H9 (cell line): Measurements from ENCODE around the gene TTC28. TPM values are rescaled to one million over a fixed set of nuclear protein-coding genes. Genes with fewer than 3 reads are reported as not detected.
A peak's percentile ranks its signal among the peaks of the same experiment; 100 is the strongest.

ENCODE experiments used
- DNase-seq: peaks from one replicate; pipeline ENCODE4 v3.0.0-alpha.2; 2017
- H2AFZ ChIP-seq: one replicate; pipeline ENCODE4 v1.6.1; 2013; ENCODE audit warnings: mild to moderate bottlenecking, low read length, control low read depth, moderate library complexity
- H2AK5ac ChIP-seq: 2 replicates; pipeline ENCODE4 v1.6.1; 2013; ENCODE audit warnings: low read length, control low read depth, mixed read lengths; ENCODE audit not compliant: insufficient read length
- H2BK120ac ChIP-seq: one replicate; pipeline ENCODE4 v1.6.1; 2013; ENCODE audit warnings: low read depth, mild to moderate bottlenecking, low read length, control low read depth, inconsistent platforms; ENCODE audit not compliant: poor library complexity, severe bottlenecking
- H2BK12ac ChIP-seq: 2 replicates; pipeline ENCODE4 v1.6.1; 2013; ENCODE audit warnings: low read length, control low read depth, mixed read lengths, low read depth; ENCODE audit not compliant: insufficient read length
- H2BK15ac ChIP-seq: 2 replicates; pipeline ENCODE4 v1.6.1; 2013; ENCODE audit warnings: low read depth, low read length, control low read depth
- H2BK20ac ChIP-seq: one replicate; pipeline ENCODE4 v1.6.1; 2013; ENCODE audit warnings: low read depth, mild to moderate bottlenecking, low read length, control low read depth, inconsistent platforms; ENCODE audit not compliant: poor library complexity, severe bottlenecking
- H2BK5ac ChIP-seq: 2 replicates; pipeline ENCODE4 v1.6.1; 2013; ENCODE audit warnings: low read length, control low read depth, mixed read lengths; ENCODE audit not compliant: insufficient read length
- H3K14ac ChIP-seq: 2 replicates; pipeline ENCODE4 v1.6.1; 2013; ENCODE audit warnings: low read length, control low read depth; ENCODE audit not compliant: insufficient read depth
- H3K18ac ChIP-seq: 2 replicates; pipeline ENCODE4 v1.6.1; 2013; ENCODE audit warnings: low read depth, mild to moderate bottlenecking, mixed read lengths, low read length, control low read depth; ENCODE audit not compliant: insufficient read length
- H3K23ac ChIP-seq: 2 replicates; pipeline ENCODE4 v1.6.1; 2013; ENCODE audit warnings: low read length, control low read depth, mixed read lengths, low read depth; ENCODE audit not compliant: insufficient read length
- H3K23me2 ChIP-seq: 2 replicates; pipeline ENCODE4 v1.6.1; 2013; ENCODE audit warnings: low read depth, mild to moderate bottlenecking, mixed read lengths, low read length, control low read depth; ENCODE audit not compliant: insufficient read length, poor library complexity, severe bottlenecking
- H3K27ac ChIP-seq: 2 replicates; pipeline ENCODE4 v1.5.1; 2013; ENCODE audit warnings: low read length, control low read depth, mixed read lengths, low read depth; ENCODE audit not compliant: insufficient read length
- H3K27me3 ChIP-seq: 2 replicates; pipeline ENCODE4 v1.6.1; 2013; ENCODE audit warnings: low read length, control low read depth, inconsistent platforms; ENCODE audit not compliant: insufficient read depth
- H3K4ac ChIP-seq: 2 replicates; pipeline ENCODE4 v1.6.1; 2013; ENCODE audit warnings: low read depth, mild to moderate bottlenecking, control low read depth, inconsistent platforms, low read length, moderate library complexity
- H3K4me1 ChIP-seq: 2 replicates; pipeline ENCODE4 v1.6.1; 2013; ENCODE audit warnings: low read length, control low read depth, inconsistent platforms; ENCODE audit not compliant: insufficient read depth
- H3K4me2 ChIP-seq: 2 replicates; pipeline ENCODE4 v1.6.1; 2013; ENCODE audit warnings: low read length, control low read depth, mixed read lengths; ENCODE audit not compliant: insufficient read length, insufficient read depth
- H3K56ac ChIP-seq: 2 replicates; pipeline ENCODE4 v1.6.1; 2013; ENCODE audit warnings: low read depth, mild to moderate bottlenecking, mixed read lengths, low read length, control low read depth; ENCODE audit not compliant: insufficient read length
- H3K79me1 ChIP-seq: 2 replicates; pipeline ENCODE4 v1.6.1; 2013; ENCODE audit warnings: low read depth, mild to moderate bottlenecking, moderate library complexity, low read length, control low read depth, inconsistent platforms; ENCODE audit not compliant: insufficient read depth, poor library complexity, severe bottlenecking
- H3K79me2 ChIP-seq: 2 replicates; pipeline ENCODE4 v1.6.1; 2013; ENCODE audit warnings: low read length, control low read depth, inconsistent platforms; ENCODE audit not compliant: insufficient read depth
- H3K9ac ChIP-seq: 2 replicates; pipeline ENCODE4 v1.6.1; 2013; ENCODE audit warnings: low read length, control low read depth, mixed read lengths; ENCODE audit not compliant: insufficient read length; ENCODE audit errors: extremely low read depth
- H3K9me3 ChIP-seq: one replicate; pipeline ENCODE4 v1.6.1; 2013; ENCODE audit warnings: low read depth, low read length, inconsistent platforms; ENCODE audit not compliant: control insufficient read depth
- H3T11ph ChIP-seq: one replicate; pipeline ENCODE4 v1.6.1; 2013; ENCODE audit warnings: mild to moderate bottlenecking, low read length, control low read depth, inconsistent platforms
- H4K20me1 ChIP-seq: one replicate; pipeline ENCODE4 v1.6.1; 2013; ENCODE audit not compliant: control insufficient read depth, insufficient read length, insufficient read depth
- H4K5ac ChIP-seq: 2 replicates; pipeline ENCODE4 v1.6.1; 2013; ENCODE audit warnings: low read depth, mild to moderate bottlenecking, mixed read lengths, low read length, control low read depth; ENCODE audit not compliant: insufficient read length
- H4K8ac ChIP-seq: replicated peaks from 2 replicates; pipeline ENCODE4 v1.6.1; 2013; ENCODE audit warnings: low read length, control low read depth, mixed read lengths, low read depth; ENCODE audit not compliant: insufficient read length
- H4K91ac ChIP-seq: 2 replicates; pipeline ENCODE4 v1.6.1; 2013; ENCODE audit warnings: low read depth, mild to moderate bottlenecking, moderate library complexity, mixed read lengths, low read length, control low read depth; ENCODE audit not compliant: insufficient read length
- H3K27ac Mint-ChIP-seq, 3 experiments: 2 replicates in 2 of 3; 3 replicates in 1 of 3; pipeline ENCODE4 v1.8.0; 2020 to 2021; ENCODE audit warnings: mixed read lengths in 3 of 3, mild to moderate bottlenecking in 1 of 3, moderate library complexity in 1 of 3
- H3K27me3 Mint-ChIP-seq: 2 replicates; pipeline ENCODE4 v1.8.0; 2021; ENCODE audit warnings: low read depth, mild to moderate bottlenecking, moderate library complexity, mixed read lengths
- H3K36me3 Mint-ChIP-seq, 3 experiments: 2 replicates in 2 of 3; 3 replicates in 1 of 3; pipeline ENCODE4 v1.8.0; 2020 to 2021; ENCODE audit warnings: low read depth in 3 of 3, mixed read lengths in 3 of 3; ENCODE audit not compliant: insufficient read depth in 1 of 3
- H3K4me1 Mint-ChIP-seq, 2 experiments: 2 replicates each; pipeline ENCODE4 v1.8.0; 2020; ENCODE audit warnings: mixed read lengths in 2 of 2
- H3K4me3 Mint-ChIP-seq, 2 experiments: 2 replicates in 1 of 2; 3 replicates in 1 of 2; pipeline ENCODE4 v1.8.0; 2020 to 2021; ENCODE audit warnings: mild to moderate bottlenecking in 2 of 2, mixed read lengths in 2 of 2, moderate library complexity in 1 of 2
- H3K9me3 Mint-ChIP-seq, 2 experiments: 2 replicates in 1 of 2; 3 replicates in 1 of 2; pipeline ENCODE4 v1.8.0; 2020; ENCODE audit warnings: mild to moderate bottlenecking in 2 of 2, mixed read lengths in 2 of 2, moderate library complexity in 1 of 2
- CTCF ChIP-seq: fragments of 200-600 bp; sonication (generic); conservative IDR thresholded peaks from 3 replicates; pipeline ENCODE4 v1.8.0; 2021; ENCODE audit warnings: antibody characterized with exemption, mild to moderate bottlenecking
- WGBS: extraction: QIAGEN DNeasy Blood & Tissue Kit; methylation state at CpG from one replicate; pipeline ENCODE4 v1.1.7; 2013; ENCODE audit warnings: missing lambda C conversion rate, low lambda C conversion rate, mixed read lengths; ENCODE audit not compliant: insufficient read length; ENCODE audit errors: extremely low coverage; 5-methylcytosine and 5-hydroxymethylcytosine counted together
- total RNA-seq: library from RNA; stranded (reverse); gene quantifications from 2 replicates; pipeline ENCODE4 v1.2.1, GENCODE V29; 2021

TTC28 gene
- total RNA-seq, 1 experiment from 2014 or later: 13.6 TPM

- H3T11ph ChIP-seq: no peak overlapping the region
- Mint-ChIP-seq H3K27me3 (no peaks in the 10 kb centered on the region), H3K9me3 (no peaks in the 10 kb centered on the region), H3K36me3 (no peaks in the 10 kb centered on the region; a peak in 1 of 7 replicates), H3K4me3 (no peak overlapping the region; a peak in 1 of 5 replicates), H3K4me1 (peaks cover 17 to 23% of the 10 kb centered on the region in 2 experiments), H3K27ac (peak overlapping the region in 1 of 3 experiments; percentile 52; a peak in 1 of 7 replicates)
- no peak for TF ChIP-seq CTCF
- H2BK12ac ChIP-seq: no peak overlapping the region
- no peaks in the 10 kb centered on the region for H3K79me2 ChIP-seq
- no peak overlapping the region for H2BK120ac ChIP-seq
- no peak overlapping the region for H3K23ac ChIP-seq
- H3K9me3 ChIP-seq: no peaks in the 10 kb centered on the region
- peak; percentile 24 for DNase-seq
- no peak overlapping the region for H3K9ac ChIP-seq
- no peak overlapping the region for H3K56ac ChIP-seq
- no peak overlapping the region for H2BK5ac ChIP-seq
- no peak overlapping the region for H3K18ac ChIP-seq
- no peak overlapping the region for H4K5ac ChIP-seq
- no peak overlapping the region for H4K8ac ChIP-seq
- no peak overlapping the region for H4K91ac ChIP-seq
- H3K14ac ChIP-seq: no peak overlapping the region
- no peak overlapping the region for H2AK5ac ChIP-seq
- no peak overlapping the region for H2AFZ ChIP-seq
- H3K4ac ChIP-seq: no peak overlapping the region
- no peaks in the 10 kb centered on the region for H4K20me1 ChIP-seq
- H2BK20ac ChIP-seq: no peak overlapping the region
- no peaks in the 10 kb centered on the region for H3K79me1 ChIP-seq
- peaks cover 3% of the 10 kb centered on the region for H3K23me2 ChIP-seq
- no peak overlapping the region for H3K4me2 ChIP-seq
- H3K27ac ChIP-seq: no peak overlapping the region
- H3K27me3 ChIP-seq: no peaks in the 10 kb centered on the region
- no CpG with 5 or more reads among the region's 7 CpGs for WGBS
- no peak overlapping the region for H2BK15ac ChIP-seq
- peaks cover 3% of the 10 kb centered on the region; the same call in 1 of the 2 replicates for H3K4me1 ChIP-seq
Observed at GRCh38 chr22:27991586-27992293, 687.9 kb downstream of the TTC28 start.
